Measurements from ENCODE around the gene UBE2B.

Gene UBE2B

GRCh38 chr5:134438721-134439123 is 67.4 kb downstream of the UBE2B start:
- DNase-seq: no peak

DNA sequence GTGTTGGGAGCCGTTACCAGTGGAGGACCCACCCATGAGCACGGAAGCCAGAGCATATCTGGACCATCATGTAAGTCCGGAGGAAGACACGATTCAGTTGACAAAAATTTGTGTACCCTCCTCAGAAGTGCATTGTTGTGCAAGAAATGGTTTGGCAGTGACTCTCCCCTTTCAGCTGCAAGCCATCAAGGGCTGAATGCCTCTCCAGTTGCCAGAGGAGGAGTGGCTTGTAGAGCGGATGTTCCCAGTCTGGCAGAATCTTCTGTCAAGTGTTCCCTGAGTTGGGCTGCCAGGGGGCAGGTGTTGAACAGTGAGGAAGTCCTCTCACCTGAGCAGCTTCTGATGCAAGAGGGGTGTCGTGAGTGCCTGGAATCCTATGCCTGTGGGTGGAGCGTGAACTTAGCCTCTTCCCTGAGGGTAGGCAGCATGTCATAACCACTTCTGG is 67.9 kb downstream of the UBE2B start:
- DNase-seq: peak; percentile 93

DNA sequence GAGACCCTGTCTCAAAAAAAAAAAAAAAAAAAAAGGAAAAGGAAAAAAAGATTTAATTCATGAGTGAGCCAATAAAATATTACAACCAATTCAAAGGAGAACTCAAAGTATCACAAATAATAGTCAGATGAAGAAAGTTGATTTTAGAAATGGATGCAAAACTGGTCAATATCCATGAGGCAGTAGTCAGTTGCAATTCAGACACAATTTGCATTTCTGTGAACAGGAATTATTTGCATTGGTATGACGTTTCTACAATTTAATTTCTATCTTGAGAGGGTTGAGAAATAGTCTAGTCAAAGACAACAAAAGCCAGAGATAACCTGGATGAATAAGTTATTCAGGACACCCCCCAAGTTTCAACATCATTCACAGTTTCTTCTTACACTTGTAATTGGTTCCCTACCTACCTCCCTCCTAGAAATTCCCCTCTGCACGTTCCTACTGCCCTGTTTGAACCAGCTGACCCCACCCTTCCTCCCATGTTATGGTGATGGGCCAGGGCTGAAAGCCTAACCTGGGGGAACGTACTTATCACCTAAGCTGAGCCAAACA is 68.9 kb downstream of the UBE2B start:
- DNase-seq: no peak
